ENCODE data around the gene TENM3.

- TF ChIP-seq CTCF (IDR thresholded peaks at IDR 0.05), result no peak
- no peak for TF ChIP-seq MAX (IDR thresholded peaks at IDR 0.05; ENCODE audit: low read depth)
- TF ChIP-seq SMC3 (IDR thresholded peaks at IDR 0.05; ENCODE audit: low read depth, low read length), result no peak
- TF ChIP-seq RXRA (IDR thresholded peaks at IDR 0.05; ENCODE audit: borderline replicate concordance, low read depth), result no peak
- TF ChIP-seq CHD2 (IDR thresholded peaks at IDR 0.05; ENCODE audit: low read length, partially characterized antibody), result no peak
- no peak for TF ChIP-seq RFX5 (IDR thresholded peaks at IDR 0.05; ENCODE audit: low read length)
Measured at GRCh38 chr4:182564724-182565369, 321.6 kb downstream of the TENM3 start.
